IMR-90 (cell line): ENCODE data around the gene SLC25A5. TPM values are rescaled to one million over a fixed set of nuclear protein-coding genes. Genes with fewer than 3 reads are reported as not detected.

Source experiments
- ATAC-seq: fragments of 200-7000 bp; cut with Tn5 transposase; 2 replicates; pipeline ENCODE4 v1.9.1; 2020; ENCODE audit warnings: low read depth, mild to moderate bottlenecking, moderate library complexity
- BruUV-seq: library from RNA; stranded (reverse); fragments of 400-500 nt; replicated peaks from 2 replicates; lab custom pipeline; 2021; lab: Mats Ljungman, UMichigan
- CTCF ChIA-PET: fragments of 300-600 bp; formaldehyde crosslinking; extraction: SDS; loops from one replicate; lab custom pipeline; 2021; ENCODE audit warnings: antibody characterized with exemption; lab: Yijun Ruan, JAX
- POLR2A ChIA-PET: fragments of 300-600 bp; sonication (Branson Sonifier 250); formaldehyde crosslinking; loops from one replicate; lab custom pipeline; 2022; ENCODE audit warnings: antibody characterized with exemption; ENCODE audit not compliant: unreplicated experiment; lab: Charles Lee
- DNase-seq: peaks from one replicate; pipeline ENCODE4 v3.0.0; 2013
- H2AFZ ChIP-seq: replicated peaks from 2 replicates; pipeline ENCODE3; 2013; ENCODE audit warnings: low read length, mild to moderate bottlenecking; ENCODE audit not compliant: poor library complexity
- H2AK5ac ChIP-seq: 2 replicates; pipeline ENCODE4 v1.6.1; 2013; ENCODE audit warnings: low read depth, low read length, inconsistent platforms
- H2AK9ac ChIP-seq: replicated peaks from 2 replicates; pipeline ENCODE3; 2013; ENCODE audit warnings: mild to moderate bottlenecking, low read depth, low read length, moderate library complexity; ENCODE audit not compliant: poor library complexity
- H2BK120ac ChIP-seq: 2 replicates; pipeline ENCODE4 v1.6.1; 2013; ENCODE audit warnings: low read depth, low read length, inconsistent platforms
- H2BK15ac ChIP-seq: 3 replicates; pipeline ENCODE4 v1.6.1; 2013; ENCODE audit warnings: low read depth, low read length, inconsistent platforms
- H2BK20ac ChIP-seq: 2 replicates; pipeline ENCODE4 v1.6.1; 2013; ENCODE audit warnings: low read depth, mild to moderate bottlenecking, inconsistent platforms, low read length, moderate library complexity
- H2BK5ac ChIP-seq: 2 replicates; pipeline ENCODE4 v1.6.1; 2013; ENCODE audit warnings: mild to moderate bottlenecking, low read depth, low read length, inconsistent platforms; ENCODE audit not compliant: poor library complexity, severe bottlenecking
- H3K14ac ChIP-seq: replicated peaks from 2 replicates; pipeline ENCODE4 v1.6.1; 2013; ENCODE audit warnings: low read depth, low read length, inconsistent platforms
- H3K18ac ChIP-seq: 2 replicates; pipeline ENCODE4 v1.6.1; 2013; ENCODE audit warnings: low read depth, low read length, control low read depth
- H3K23ac ChIP-seq: 2 replicates; pipeline ENCODE4 v1.6.1; 2013; ENCODE audit warnings: low read depth, low read length, inconsistent platforms
- H3K27ac ChIP-seq: 2 replicates; pipeline ENCODE4 v1.5.1; 2013; ENCODE audit warnings: mild to moderate bottlenecking, control low read depth, low read length; ENCODE audit not compliant: insufficient read depth
- H3K27me3 ChIP-seq: 2 replicates; pipeline ENCODE4 v1.6.1; 2013; ENCODE audit warnings: low read length; ENCODE audit not compliant: control insufficient read depth, insufficient read depth
- H3K36me3 ChIP-seq: 2 replicates; pipeline ENCODE4 v1.6.1; 2013; ENCODE audit warnings: low read length, mixed read lengths; ENCODE audit not compliant: control insufficient read depth, insufficient read depth
- H3K4ac ChIP-seq: 2 replicates; pipeline ENCODE4 v1.6.1; 2013; ENCODE audit warnings: low read depth, low read length, inconsistent platforms
- H3K4me1 ChIP-seq: 2 replicates; pipeline ENCODE4 v1.6.1; 2013; ENCODE audit warnings: low read length, mixed read lengths; ENCODE audit not compliant: control insufficient read depth, insufficient read depth
- H3K4me2 ChIP-seq: 2 replicates; pipeline ENCODE4 v1.6.1; 2013; ENCODE audit warnings: low read depth, mild to moderate bottlenecking, control low read depth, low read length, moderate library complexity
- H3K4me3 ChIP-seq: 2 replicates; pipeline ENCODE4 v1.5.1; 2013; ENCODE audit warnings: low read depth, mild to moderate bottlenecking, control low read depth, low read length, moderate library complexity; ENCODE audit not compliant: insufficient read depth
- H3K56ac ChIP-seq: 2 replicates; pipeline ENCODE4 v1.6.1; 2013; ENCODE audit warnings: low read length, inconsistent platforms; ENCODE audit not compliant: insufficient read depth; ENCODE audit errors: extremely low read depth
- H3K79me1 ChIP-seq, 2 experiments: 2 replicates each; pipeline ENCODE4 v1.6.1; 2013; ENCODE audit warnings: low read length in 2 of 2, inconsistent platforms in 1 of 2, low read depth in 1 of 2
- H3K9ac ChIP-seq: 2 replicates; pipeline ENCODE4 v1.6.1; 2013; ENCODE audit warnings: low read depth, low read length, control low read depth
- H3K9me1 ChIP-seq: 2 replicates; pipeline ENCODE4 v1.6.1; 2013; ENCODE audit warnings: low read length, inconsistent platforms; ENCODE audit not compliant: insufficient read depth
- H3K9me3 ChIP-seq: 2 replicates; pipeline ENCODE4 v1.6.1; 2013; ENCODE audit warnings: low read length; ENCODE audit not compliant: control insufficient read depth, insufficient read depth
- H4K20me1 ChIP-seq: 2 replicates; pipeline ENCODE4 v1.6.1; 2013; ENCODE audit warnings: low read length, inconsistent platforms; ENCODE audit not compliant: insufficient read depth
- H4K5ac ChIP-seq: 2 replicates; pipeline ENCODE4 v1.6.1; 2013; ENCODE audit warnings: mild to moderate bottlenecking, low read depth, low read length, control low read depth
- H4K8ac ChIP-seq, 2 experiments: 2 replicates each; pipeline ENCODE4 v1.6.1; 2013; ENCODE audit warnings: low read depth in 2 of 2, low read length in 2 of 2, control low read depth in 1 of 2, inconsistent platforms in 1 of 2
- H4K91ac ChIP-seq: 2 replicates; pipeline ENCODE4 v1.6.1; 2013; ENCODE audit warnings: low read depth, low read length, inconsistent platforms; ENCODE audit not compliant: insufficient read depth
- BHLHE40 ChIP-seq: fragments of 150-350 bp; IDR thresholded peaks from 2 replicates; pipeline ENCODE4 v1.6.1; 2016; ENCODE audit warnings: mild to moderate bottlenecking, low read depth, low read length
- CEBPB ChIP-seq: IDR thresholded peaks from 2 replicates; pipeline ENCODE4 v1.6.1; 2012; ENCODE audit warnings: low read depth, low read length, improper control_type of control experiment
- CHD1 ChIP-seq: IDR thresholded peaks from 2 replicates; pipeline ENCODE4 v1.6.1; 2012; ENCODE audit warnings: low read depth, low read length, improper control_type of control experiment
- FOS ChIP-seq: fragments of 150-350 bp; IDR thresholded peaks from 2 replicates; pipeline ENCODE4 v1.6.1; 2016; ENCODE audit warnings: low read depth, low read length
- MAFK ChIP-seq: IDR thresholded peaks from 2 replicates; pipeline ENCODE4 v1.6.1; 2012; ENCODE audit warnings: low read depth, low read length, improper control_type of control experiment
- MAZ ChIP-seq: IDR thresholded peaks from 2 replicates; pipeline ENCODE4 v1.6.1; 2012; ENCODE audit warnings: low read depth, mild to moderate bottlenecking, low read length, improper control_type of control experiment, moderate library complexity, borderline replicate concordance
- MXI1 ChIP-seq: IDR thresholded peaks from 2 replicates; pipeline ENCODE4 v1.6.1; 2012; ENCODE audit warnings: low read depth, mild to moderate bottlenecking, low read length, moderate library complexity, borderline replicate concordance
- NFE2L2 ChIP-seq: fragments of 150-350 bp; IDR thresholded peaks from 2 replicates; pipeline ENCODE4 v1.6.1; 2016; ENCODE audit warnings: low read depth, mild to moderate bottlenecking, low read length
- POLR2A ChIP-seq: IDR thresholded peaks from 2 replicates; pipeline ENCODE4 v1.6.1; 2012; ENCODE audit warnings: mild to moderate bottlenecking, low read depth, low read length
- RAD21 ChIP-seq: IDR thresholded peaks from 2 replicates; pipeline ENCODE4 v1.6.1; 2012; ENCODE audit warnings: low read length, improper control_type of control experiment
- RCOR1 ChIP-seq: IDR thresholded peaks from 2 replicates; pipeline ENCODE4 v1.6.1; 2012; ENCODE audit warnings: mild to moderate bottlenecking, low read length, improper control_type of control experiment; ENCODE audit not compliant: insufficient replicate concordance
- RFX5 ChIP-seq: IDR thresholded peaks from 2 replicates; pipeline ENCODE4 v1.8.0; 2012; ENCODE audit warnings: low read depth, mild to moderate bottlenecking, low read length, moderate library complexity
- SMC3 ChIP-seq: fragments of 150-350 bp; IDR thresholded peaks from 2 replicates; pipeline ENCODE4 v1.6.1; 2016; ENCODE audit warnings: low read depth, mild to moderate bottlenecking, antibody characterized with exemption, low read length, moderate library complexity
- WGBS, 2 experiments: methylation state at CpG; one replicate each; pipeline versions ENCODE4 v1.1.5 to v1.1.7; 2013; ENCODE audit warnings: missing lambda C conversion rate in 2 of 2; ENCODE audit not compliant: insufficient read length in 1 of 2; ENCODE audit errors: extremely low coverage in 2 of 2; 5-methylcytosine and 5-hydroxymethylcytosine counted together
- dilution Hi-C: fragments of 300-500 bp; cut with HindIII; formaldehyde crosslinking; loops from one replicate; pipeline ENCODE4 v1.14.3; 2018; ENCODE audit warnings: low sequenced_read_pairs; ENCODE audit not compliant: unreplicated experiment
- in situ Hi-C: fragments of 300-500 bp; cut with MboI; formaldehyde crosslinking; loops from 3 replicates; pipeline ENCODE4 v1.14.3; 2019; ENCODE audit warnings: low sequenced_read_pairs, inconsistent platforms, mixed read lengths
- intact Hi-C: fragments of 100-400 bp; cut with micrococcal nuclease; formaldehyde crosslinking; loops from 2 replicates; pipeline ENCODE4 v1.10.0; 2022
- polyA plus RNA-seq, 3 experiments: library from polyadenylated mRNA; depleted of rRNA; stranded (reverse); fragments of >200 nt; gene quantifications; 2 replicates each; pipeline ENCODE4 v1.2.3, GENCODE V29; 2012; ENCODE audit warnings: low replicate concordance in 1 of 3
- total RNA-seq: library from RNA; depleted of rRNA; stranded (reverse); fragments of >200 nt; gene quantifications from 2 replicates; pipeline ENCODE4 v1.2.3, GENCODE V29; 2012
- TF ChIP-seq, protein P1 (sequence below): fragments of 150-350 bp; IDR thresholded peaks from 2 replicates; pipeline ENCODE4 v1.6.1; 2017; ENCODE audit warnings: mild to moderate bottlenecking, antibody characterized with exemption, low read length, low read depth
- TF ChIP-seq, protein P2 (sequence below): fragments of 150-350 bp; IDR thresholded peaks from 2 replicates; pipeline ENCODE4 v1.6.1; 2016; ENCODE audit warnings: low read depth, mild to moderate bottlenecking, low read length, moderate library complexity, borderline replicate concordance
- TF ChIP-seq, protein P3 (sequence below): conservative IDR thresholded peaks from 2 replicates; pipeline ENCODE4 v1.5.1; 2012; ENCODE audit warnings: mild to moderate bottlenecking, low read depth, low read length, improper control_type of control experiment

SLC25A5 gene
- total and polyA plus RNA-seq, 2 of the 4 experiments (the other 2 are of a cell fraction): 216 to 337 TPM

DNA sequence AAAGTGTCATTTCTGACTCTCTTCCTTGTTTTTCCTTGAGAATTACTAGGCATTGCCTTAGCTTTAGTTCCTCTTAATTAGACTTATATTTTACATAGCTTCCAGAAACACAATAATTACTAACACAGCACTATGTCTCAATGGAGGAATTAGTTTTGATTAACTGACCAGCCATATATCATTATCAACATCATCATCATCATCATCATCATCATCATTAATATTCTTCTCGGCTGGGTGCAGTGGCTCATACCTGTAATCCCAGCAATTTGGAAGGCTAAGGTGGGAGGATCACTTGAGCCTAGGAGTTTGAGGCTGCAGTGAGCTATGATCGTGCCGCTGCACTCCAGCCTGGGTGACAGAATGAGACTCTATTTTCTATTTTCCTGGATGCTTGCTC is 2.7 kb upstream of the SLC25A5 start:
- H2BK5ac ChIP-seq: no peak overlapping the region
- no peak overlapping the region for H3K9ac ChIP-seq
- no peak overlapping the region for H3K4me3 ChIP-seq
- no peak overlapping the region for H4K91ac ChIP-seq
- no peak overlapping the region for H3K18ac ChIP-seq
- H3K23ac ChIP-seq: no peak overlapping the region
- no TSS peak for BruUV-seq
- H3K27me3 ChIP-seq: no peaks in the 10 kb centered on the region
- H2AFZ ChIP-seq: no peak overlapping the region
- no peak for DNase-seq
- no peak overlapping the region for H2AK5ac ChIP-seq
- H3K79me1 ChIP-seq: peaks cover 10 to 13% of the 10 kb centered on the region in 2 experiments
- no peak for ATAC-seq
- no peak overlapping the region for H3K56ac ChIP-seq
- POLR2A ChIA-PET: no interaction called here
- WGBS, 2 experiments: no CpG with 5 or more reads among the region's 3 CpGs
- H3K4me1 ChIP-seq: no peaks in the 10 kb centered on the region
- peaks cover 3% of the 10 kb centered on the region for H3K36me3 ChIP-seq
- in situ Hi-C loops: no loop called here
- H3K27ac ChIP-seq: no peak overlapping the region
- H4K8ac ChIP-seq: no peak overlapping the region
- H3K4me2 ChIP-seq: no peak overlapping the region
- H2BK120ac ChIP-seq: no peak overlapping the region
- no peaks in the 10 kb centered on the region for H3K9me3 ChIP-seq
- dilution Hi-C loops: no loop called here
- H2BK15ac ChIP-seq: no peak overlapping the region
- H3K14ac ChIP-seq: no peak overlapping the region
- no peak overlapping the region for H4K5ac ChIP-seq
- H4K20me1 ChIP-seq: peaks cover 8% of the 10 kb centered on the region
- no peak overlapping the region for H2BK20ac ChIP-seq
- no peak overlapping the region for H2AK9ac ChIP-seq
- TF ChIP-seq MXI1 (no peak), FOS (no peak), NFE2L2 (no peak), CEBPB (no peak), RFX5 (no peak), MAZ (no peak), BHLHE40 (no peak), SMC3 (no peak), RAD21 (no peak), CHD1 (no peak), MAFK (no peak), RCOR1 (no peak), POLR2A (no peak)
- TF ChIP-seq, protein P1, sequence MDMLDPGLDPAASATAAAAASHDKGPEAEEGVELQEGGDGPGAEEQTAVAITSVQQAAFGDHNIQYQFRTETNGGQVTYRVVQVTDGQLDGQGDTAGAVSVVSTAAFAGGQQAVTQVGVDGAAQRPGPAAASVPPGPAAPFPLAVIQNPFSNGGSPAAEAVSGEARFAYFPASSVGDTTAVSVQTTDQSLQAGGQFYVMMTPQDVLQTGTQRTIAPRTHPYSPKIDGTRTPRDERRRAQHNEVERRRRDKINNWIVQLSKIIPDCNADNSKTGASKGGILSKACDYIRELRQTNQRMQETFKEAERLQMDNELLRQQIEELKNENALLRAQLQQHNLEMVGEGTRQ: no peak
- TF ChIP-seq, protein P2, sequence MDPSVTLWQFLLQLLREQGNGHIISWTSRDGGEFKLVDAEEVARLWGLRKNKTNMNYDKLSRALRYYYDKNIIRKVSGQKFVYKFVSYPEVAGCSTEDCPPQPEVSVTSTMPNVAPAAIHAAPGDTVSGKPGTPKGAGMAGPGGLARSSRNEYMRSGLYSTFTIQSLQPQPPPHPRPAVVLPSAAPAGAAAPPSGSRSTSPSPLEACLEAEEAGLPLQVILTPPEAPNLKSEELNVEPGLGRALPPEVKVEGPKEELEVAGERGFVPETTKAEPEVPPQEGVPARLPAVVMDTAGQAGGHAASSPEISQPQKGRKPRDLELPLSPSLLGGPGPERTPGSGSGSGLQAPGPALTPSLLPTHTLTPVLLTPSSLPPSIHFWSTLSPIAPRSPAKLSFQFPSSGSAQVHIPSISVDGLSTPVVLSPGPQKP: no peak
- TF ChIP-seq, protein P3, sequence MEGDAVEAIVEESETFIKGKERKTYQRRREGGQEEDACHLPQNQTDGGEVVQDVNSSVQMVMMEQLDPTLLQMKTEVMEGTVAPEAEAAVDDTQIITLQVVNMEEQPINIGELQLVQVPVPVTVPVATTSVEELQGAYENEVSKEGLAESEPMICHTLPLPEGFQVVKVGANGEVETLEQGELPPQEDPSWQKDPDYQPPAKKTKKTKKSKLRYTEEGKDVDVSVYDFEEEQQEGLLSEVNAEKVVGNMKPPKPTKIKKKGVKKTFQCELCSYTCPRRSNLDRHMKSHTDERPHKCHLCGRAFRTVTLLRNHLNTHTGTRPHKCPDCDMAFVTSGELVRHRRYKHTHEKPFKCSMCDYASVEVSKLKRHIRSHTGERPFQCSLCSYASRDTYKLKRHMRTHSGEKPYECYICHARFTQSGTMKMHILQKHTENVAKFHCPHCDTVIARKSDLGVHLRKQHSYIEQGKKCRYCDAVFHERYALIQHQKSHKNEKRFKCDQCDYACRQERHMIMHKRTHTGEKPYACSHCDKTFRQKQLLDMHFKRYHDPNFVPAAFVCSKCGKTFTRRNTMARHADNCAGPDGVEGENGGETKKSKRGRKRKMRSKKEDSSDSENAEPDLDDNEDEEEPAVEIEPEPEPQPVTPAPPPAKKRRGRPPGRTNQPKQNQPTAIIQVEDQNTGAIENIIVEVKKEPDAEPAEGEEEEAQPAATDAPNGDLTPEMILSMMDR: no peak
- H3K9me1 ChIP-seq: peaks cover 5% of the 10 kb centered on the region; the same call in 1 of the 2 replicates
- H3K4ac ChIP-seq: no peak overlapping the region
- CTCF ChIA-PET: no interaction called here
- intact Hi-C loops: no loop called here
